Activated B cell treated with CpG ODN at 0.5 μM for 24 hours (primary cell): ENCODE measurements around the gene UTRN. TPM values are rescaled to one million over a fixed set of nuclear protein-coding genes. Genes with fewer than 3 reads are reported as not detected.

Experiments
- ATAC-seq: fragments of 200-7000 bp; cut with Tn5 transposase; one replicate; pipeline ENCODE4 v1.10.0; 2021; ENCODE audit warnings: low read depth, mild to moderate bottlenecking, moderate library complexity
- CTCF ChIA-PET: fragments of 350-600 bp; sonication (Branson Sonifier 250); formaldehyde crosslinking; loops from one replicate; lab custom pipeline; 2021; ENCODE audit warnings: antibody characterized with exemption; lab: Charles Lee
- POLR2A ChIA-PET: fragments of 350-600 bp; sonication (Branson Sonifier 250); formaldehyde crosslinking; loops from one replicate; lab custom pipeline; 2021; ENCODE audit warnings: antibody characterized with exemption; lab: Charles Lee
- DNase-seq: peaks from one replicate; pipeline ENCODE4 v3.0.0; 2022
- H3K27ac Mint-ChIP-seq: one replicate; pipeline ENCODE4 v1.8.0; 2020; ENCODE audit warnings: mixed read lengths
- H3K27me3 Mint-ChIP-seq: one replicate; pipeline ENCODE4 v1.8.0; 2021; ENCODE audit warnings: mixed read lengths
- H3K36me3 Mint-ChIP-seq: one replicate; pipeline ENCODE4 v1.8.0; 2021; ENCODE audit warnings: low read depth, mixed read lengths
- H3K4me1 Mint-ChIP-seq: one replicate; pipeline ENCODE4 v1.8.0; 2021; ENCODE audit warnings: mixed read lengths
- H3K4me3 Mint-ChIP-seq: one replicate; pipeline ENCODE4 v1.8.0; 2020; ENCODE audit warnings: mild to moderate bottlenecking, mixed read lengths
- H3K9me3 Mint-ChIP-seq: one replicate; pipeline ENCODE4 v1.8.0; 2020; ENCODE audit warnings: mixed read lengths
- intact Hi-C: fragments of 100-400 bp; cut with micrococcal nuclease; formaldehyde crosslinking; loops from one replicate; pipeline ENCODE4 v1.15.1; 2024
- total RNA-seq: library from RNA; stranded (reverse); gene quantifications from 2 replicates; pipeline ENCODE4 v1.2.3, GENCODE V29; 2022
- TF ChIP-seq, protein P1 (sequence below): fragments of 200-600 bp; IDR thresholded peaks from one replicate; pipeline ENCODE4 v1.8.0; 2022; ENCODE audit warnings: antibody characterized with exemption, mild to moderate bottlenecking

The UTRN gene
- total RNA-seq, 1 donor from 2014 or later = 53.5 TPM

DNA sequence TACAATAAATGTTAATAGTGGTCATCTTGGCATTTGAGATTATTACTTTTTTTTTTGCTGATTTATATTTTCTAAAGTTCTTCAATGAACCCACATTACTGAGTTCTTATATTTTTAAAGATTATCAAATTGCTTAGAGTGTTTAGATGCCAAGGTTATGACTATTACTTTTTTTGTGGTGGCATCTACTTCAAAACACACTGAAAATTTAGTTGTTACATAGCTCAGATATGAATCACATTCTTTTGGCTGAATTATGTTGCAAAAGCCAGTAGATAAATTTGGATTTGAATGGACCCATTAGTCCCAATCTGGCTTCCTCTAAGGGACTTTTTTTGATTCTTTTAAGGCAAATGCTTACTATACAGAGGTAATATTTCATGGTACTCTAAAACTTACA, 8.9 kb downstream of the UTRN start:
- Mint-ChIP-seq H3K27ac (no peak overlapping the region), H3K27me3 (no peaks in the 10 kb centered on the region), H3K4me3 (no peak overlapping the region), H3K9me3 (no peaks in the 10 kb centered on the region), H3K36me3 (no peaks in the 10 kb centered on the region), H3K4me1 (peaks cover 9% of the 10 kb centered on the region)
- ATAC-seq (no peak), DNase-seq (no peak)
- ChIA-PET CTCF (no interaction called here), POLR2A (no interaction called here)
- TF ChIP-seq, protein P1, sequence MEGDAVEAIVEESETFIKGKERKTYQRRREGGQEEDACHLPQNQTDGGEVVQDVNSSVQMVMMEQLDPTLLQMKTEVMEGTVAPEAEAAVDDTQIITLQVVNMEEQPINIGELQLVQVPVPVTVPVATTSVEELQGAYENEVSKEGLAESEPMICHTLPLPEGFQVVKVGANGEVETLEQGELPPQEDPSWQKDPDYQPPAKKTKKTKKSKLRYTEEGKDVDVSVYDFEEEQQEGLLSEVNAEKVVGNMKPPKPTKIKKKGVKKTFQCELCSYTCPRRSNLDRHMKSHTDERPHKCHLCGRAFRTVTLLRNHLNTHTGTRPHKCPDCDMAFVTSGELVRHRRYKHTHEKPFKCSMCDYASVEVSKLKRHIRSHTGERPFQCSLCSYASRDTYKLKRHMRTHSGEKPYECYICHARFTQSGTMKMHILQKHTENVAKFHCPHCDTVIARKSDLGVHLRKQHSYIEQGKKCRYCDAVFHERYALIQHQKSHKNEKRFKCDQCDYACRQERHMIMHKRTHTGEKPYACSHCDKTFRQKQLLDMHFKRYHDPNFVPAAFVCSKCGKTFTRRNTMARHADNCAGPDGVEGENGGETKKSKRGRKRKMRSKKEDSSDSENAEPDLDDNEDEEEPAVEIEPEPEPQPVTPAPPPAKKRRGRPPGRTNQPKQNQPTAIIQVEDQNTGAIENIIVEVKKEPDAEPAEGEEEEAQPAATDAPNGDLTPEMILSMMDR = no peak
- intact Hi-C loops = no loop called here

DNA sequence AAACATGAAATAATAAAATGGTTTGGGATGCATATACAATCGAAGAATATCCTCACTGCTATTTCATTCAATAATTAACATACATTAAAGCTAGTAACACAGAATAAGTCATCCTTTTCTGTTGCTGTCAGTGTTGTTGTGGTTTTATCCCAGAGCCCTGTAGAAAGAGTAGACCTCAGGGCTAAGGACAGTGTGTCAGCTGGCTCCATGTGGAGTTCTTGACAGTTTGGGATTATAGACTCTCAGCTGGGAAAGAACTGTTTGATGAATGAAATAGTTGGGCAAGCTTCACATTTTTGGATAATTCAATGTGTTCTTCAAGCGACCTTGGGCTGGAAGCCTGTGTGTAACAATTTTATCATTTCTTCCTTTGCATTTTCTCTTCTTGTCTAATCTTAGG, 10.1 kb downstream of the UTRN start:
- Mint-ChIP-seq H3K27me3 (no peaks in the 10 kb centered on the region), H3K27ac (no peak overlapping the region), H3K4me3 (no peak overlapping the region), H3K4me1 (peaks cover 9% of the 10 kb centered on the region), H3K9me3 (no peaks in the 10 kb centered on the region), H3K36me3 (no peaks in the 10 kb centered on the region)
- CTCF ChIA-PET = no interaction called here
- DNase-seq = no peak
- TF ChIP-seq, protein P1 = no peak
- POLR2A ChIA-PET = interaction anchor here (1.2 kb wide), 1 partner anchor 8 kb away, joined by 3 read pairs; no protein-coding TSS in a partner anchor
- no peak for ATAC-seq
- intact Hi-C loops = no loop called here

DNA sequence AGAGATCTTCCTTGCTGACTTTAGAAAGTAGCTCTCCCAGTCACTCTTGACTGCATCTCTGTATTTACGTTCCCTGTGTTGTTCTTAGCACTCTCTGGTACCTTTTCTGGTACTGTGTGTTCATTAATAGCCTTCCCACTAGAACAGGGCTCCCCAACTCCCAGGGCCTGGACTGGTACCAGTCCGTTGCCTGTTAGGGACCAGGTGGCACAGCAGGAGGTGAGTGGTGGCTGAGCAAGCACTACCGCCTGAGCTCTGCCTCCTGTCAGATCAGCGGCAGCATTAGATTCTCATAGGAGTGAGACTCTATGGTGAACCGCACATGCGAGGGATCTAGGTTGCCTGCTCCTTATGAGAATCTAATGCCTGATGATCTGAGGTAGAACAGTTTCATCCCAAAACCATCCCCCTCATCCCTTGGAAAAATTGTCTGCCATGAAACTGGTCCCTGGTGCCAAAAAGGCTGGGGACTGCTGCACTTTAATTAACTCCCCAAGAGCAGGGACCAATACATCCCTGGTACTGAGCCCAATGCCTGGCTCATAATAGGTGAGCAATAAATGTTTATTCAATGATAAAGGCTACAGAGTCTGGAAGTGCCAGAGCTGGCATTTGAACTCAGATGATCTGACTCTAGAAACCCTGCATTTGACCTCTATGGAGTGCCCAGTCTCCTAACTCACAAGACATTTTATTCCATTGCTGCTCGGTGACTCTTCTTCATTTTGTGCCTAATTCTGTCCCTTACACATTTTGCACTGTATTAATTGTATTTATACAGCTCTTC, 11.0 kb downstream of the UTRN start:
- intact Hi-C loops = no loop called here
- no peaks in the 10 kb centered on the region for H3K36me3 Mint-ChIP-seq
- H3K4me1 Mint-ChIP-seq = peaks cover 9% of the 10 kb centered on the region
- H3K27me3 Mint-ChIP-seq = no peaks in the 10 kb centered on the region
- ATAC-seq (no peak), DNase-seq (no peak)
- ChIA-PET CTCF (no interaction called here), POLR2A (interaction anchor here (1.2 kb wide), 1 partner anchor 9 kb away, joined by 3 read pairs; no protein-coding TSS in a partner anchor)
- TF ChIP-seq, protein P1 = no peak
- no peak overlapping the region for H3K27ac Mint-ChIP-seq
- H3K9me3 Mint-ChIP-seq = no peaks in the 10 kb centered on the region
- H3K4me3 Mint-ChIP-seq = no peak overlapping the region

DNA sequence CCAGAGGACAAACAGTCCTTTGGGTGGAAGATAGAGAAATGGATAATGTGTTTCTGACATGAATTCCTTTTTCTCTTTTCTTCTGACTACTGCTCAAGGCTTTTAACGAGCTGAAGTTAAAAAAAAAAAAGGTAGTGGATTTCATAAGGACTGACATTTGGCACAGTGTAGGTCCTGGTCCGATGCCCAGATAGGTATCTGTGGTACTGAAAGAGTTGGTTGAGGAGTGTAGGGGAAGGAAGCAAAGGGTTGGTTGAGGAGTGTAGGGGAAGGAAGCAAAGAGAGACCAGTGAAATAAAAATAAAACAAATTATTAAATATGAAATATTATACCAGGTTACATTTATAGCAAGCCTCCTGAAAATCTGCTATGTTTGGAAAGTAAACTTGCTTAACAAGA, 11.8 kb downstream of the UTRN start:
- intact Hi-C loops = no loop called here
- ATAC-seq (no peak), DNase-seq (no peak)
- CTCF ChIA-PET = no interaction called here
- TF ChIP-seq, protein P1 = no peak
- Mint-ChIP-seq H3K4me1 (peaks cover 9% of the 10 kb centered on the region), H3K4me3 (no peak overlapping the region), H3K27me3 (peaks cover 2% of the 10 kb centered on the region), H3K9me3 (no peaks in the 10 kb centered on the region), H3K27ac (no peak overlapping the region), H3K36me3 (no peaks in the 10 kb centered on the region)
- POLR2A ChIA-PET = interaction anchor here (1.1 kb wide), 1 partner anchor 11 kb away, joined by 3 read pairs; no protein-coding TSS in a partner anchor

DNA sequence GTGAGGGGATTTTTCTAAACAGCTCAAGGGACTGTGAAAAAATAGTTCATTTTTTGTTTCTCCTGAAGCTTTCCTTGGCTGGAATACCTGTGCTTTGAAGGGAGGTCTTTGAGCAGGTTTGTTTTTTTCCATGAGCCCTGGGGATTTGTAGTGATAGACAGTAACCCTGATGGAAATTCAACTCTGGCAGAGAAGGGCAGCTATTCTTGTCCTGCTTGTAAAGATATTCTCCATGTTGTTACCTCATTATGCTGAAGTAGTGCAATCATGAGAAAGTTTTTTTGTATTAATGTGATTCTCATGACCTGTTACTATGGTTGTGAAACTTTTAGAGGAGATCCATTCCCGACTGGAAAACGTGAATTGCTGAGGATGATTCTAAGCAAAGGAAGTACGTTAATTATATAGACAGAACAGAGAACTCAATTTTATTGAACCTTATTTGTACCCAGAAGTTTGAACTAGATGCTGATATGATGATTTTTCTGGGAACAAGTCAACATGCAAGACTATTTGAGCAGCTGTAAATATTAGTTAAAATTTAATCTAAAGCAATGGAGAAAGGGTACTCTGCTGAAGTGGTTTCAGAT, 12.5 kb downstream of the UTRN start:
- ChIA-PET POLR2A (interaction anchor here (1.1 kb wide), 1 partner anchor 11 kb away, joined by 3 read pairs; no protein-coding TSS in a partner anchor), CTCF (no interaction called here)
- intact Hi-C loops = no loop called here
- TF ChIP-seq, protein P1 = no peak
- ATAC-seq = no peak
- no peak for DNase-seq
- H3K36me3 Mint-ChIP-seq = no peaks in the 10 kb centered on the region
- H3K27me3 Mint-ChIP-seq = peaks cover 2% of the 10 kb centered on the region
- H3K4me1 Mint-ChIP-seq = peaks cover 9% of the 10 kb centered on the region
- H3K27ac Mint-ChIP-seq = no peak overlapping the region
- no peak overlapping the region for H3K4me3 Mint-ChIP-seq
- H3K9me3 Mint-ChIP-seq = no peaks in the 10 kb centered on the region
